Activated CD4-positive, alpha-beta T cell treated with anti-CD3 and anti-CD28 coated beads, Interleukin-2, amount 10 ng/mL, durations not matched to agents 7 days and 5 days (primary cell): ENCODE data around the gene NDUFB4. TPM values are rescaled to one million over a fixed set of nuclear protein-coding genes. Genes with fewer than 3 reads are reported as not detected.
"Not testable (repeated sequence)": the region's sequence is repeated elsewhere in the genome, so short reads cannot be mapped to it uniquely, and the experiment has no call there.

Source experiments
- CTCF ChIA-PET: fragments of 350-600 bp; sonication (Branson Sonifier 250); formaldehyde crosslinking; loops from one replicate; lab custom pipeline; 2021; ENCODE audit warnings: antibody characterized with exemption; lab: Charles Lee
- POLR2A ChIA-PET: fragments of 350-600 bp; sonication (Branson Sonifier 250); formaldehyde crosslinking; loops from one replicate; lab custom pipeline; 2021; ENCODE audit warnings: antibody characterized with exemption; lab: Charles Lee
- DNase-seq: peaks from one replicate; pipeline ENCODE4 v3.0.0-alpha.2; 2020
- H3K27ac Mint-ChIP-seq: one replicate; pipeline ENCODE4 v1.8.0; 2021; ENCODE audit warnings: mild to moderate bottlenecking, moderate library complexity, mixed read lengths
- H3K27me3 Mint-ChIP-seq: one replicate; pipeline ENCODE4 v1.8.0; 2021; ENCODE audit warnings: mixed read lengths
- H3K36me3 Mint-ChIP-seq: one replicate; pipeline ENCODE4 v1.8.0; 2021; ENCODE audit warnings: low read depth, mixed read lengths
- H3K4me1 Mint-ChIP-seq: one replicate; pipeline ENCODE4 v1.8.0; 2021; ENCODE audit warnings: mixed read lengths
- H3K4me3 Mint-ChIP-seq: one replicate; pipeline ENCODE4 v1.8.0; 2021; ENCODE audit warnings: mild to moderate bottlenecking, moderate library complexity, mixed read lengths
- H3K9me3 Mint-ChIP-seq: one replicate; pipeline ENCODE4 v1.8.0; 2021; ENCODE audit warnings: mixed read lengths
- total RNA-seq, 2 experiments: library from RNA; stranded (reverse); gene quantifications; one replicate each; pipeline ENCODE4 v1.2.3, GENCODE V29; 2021

NDUFB4 gene
- total RNA-seq, 2 experiments from 2014 or later: 117 to 148 TPM

DNA sequence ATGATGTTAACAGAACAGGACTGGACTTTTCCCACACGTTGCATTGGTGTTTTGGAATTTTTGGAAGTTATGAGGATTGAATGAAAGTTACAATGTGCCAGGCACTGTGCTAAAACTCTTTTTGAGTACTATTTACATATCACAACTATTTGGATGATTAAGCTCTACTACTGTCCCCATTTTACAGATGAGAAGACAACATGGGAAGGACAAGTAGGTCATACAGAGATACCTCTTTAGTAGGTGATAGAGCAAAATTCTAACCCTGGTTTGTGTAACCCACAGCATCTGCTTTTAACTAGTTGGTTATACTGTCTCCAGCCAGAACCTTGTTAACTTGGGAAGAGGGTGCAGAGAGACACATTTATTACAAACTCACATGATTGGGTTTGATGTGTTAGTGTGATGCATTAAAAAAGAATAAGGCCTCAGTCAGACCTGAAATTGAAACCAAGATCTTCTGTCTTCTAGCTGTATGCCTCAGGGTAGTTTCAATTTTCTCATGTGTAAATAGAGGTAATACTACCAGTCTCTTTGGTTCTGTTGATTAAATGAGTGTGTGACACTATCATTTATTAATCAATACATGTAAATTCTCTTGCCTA lies 1.4 kb downstream of the NDUFB4 start:
- POLR2A ChIA-PET: no interaction called here
- Mint-ChIP-seq H3K36me3 (peaks cover 18% of the 10 kb centered on the region), H3K4me1 (peaks cover 11% of the 10 kb centered on the region), H3K9me3 (no peaks in the 10 kb centered on the region), H3K27me3 (peaks cover 3% of the 10 kb centered on the region), H3K4me3 (peak overlapping the region; percentile 77), H3K27ac (peak overlapping the region; percentile 83)
- no peak for DNase-seq
- CTCF ChIA-PET: interaction anchor here (0.6 to 2.6 kb wide), 5 partner anchors 8 to 144 kb away, joined by 3 to 10 read pairs (median 5); partner anchors contain the start of genes GTF2E1 and RABL3

DNA sequence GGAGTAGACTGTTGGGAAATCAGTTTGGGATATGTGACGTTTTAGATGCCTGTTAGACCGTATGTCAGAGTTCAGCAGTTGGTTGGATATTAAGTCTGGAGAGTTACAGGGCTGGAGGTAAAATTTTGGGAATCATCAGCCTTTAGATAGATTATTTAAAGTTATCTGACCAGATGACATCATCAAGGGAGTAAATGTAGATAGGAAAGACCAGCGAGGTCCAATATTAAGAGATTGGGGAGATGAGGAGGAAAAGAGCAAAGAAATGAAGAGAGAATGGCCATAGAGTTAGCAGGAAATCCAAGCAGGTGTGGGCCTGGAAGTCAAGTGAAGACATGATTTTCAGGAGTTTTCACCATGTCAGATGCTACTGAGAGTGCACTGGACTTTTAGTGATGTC lies 3.1 kb downstream of the NDUFB4 start:
- Mint-ChIP-seq H3K4me3 (no peak overlapping the region), H3K27me3 (no peaks in the 10 kb centered on the region), H3K4me1 (peaks cover 11% of the 10 kb centered on the region), H3K36me3 (peaks cover 25% of the 10 kb centered on the region), H3K27ac (no peak overlapping the region), H3K9me3 (no peaks in the 10 kb centered on the region)
- POLR2A ChIA-PET: no interaction called here
- CTCF ChIA-PET: no interaction called here
- no peak for DNase-seq

DNA sequence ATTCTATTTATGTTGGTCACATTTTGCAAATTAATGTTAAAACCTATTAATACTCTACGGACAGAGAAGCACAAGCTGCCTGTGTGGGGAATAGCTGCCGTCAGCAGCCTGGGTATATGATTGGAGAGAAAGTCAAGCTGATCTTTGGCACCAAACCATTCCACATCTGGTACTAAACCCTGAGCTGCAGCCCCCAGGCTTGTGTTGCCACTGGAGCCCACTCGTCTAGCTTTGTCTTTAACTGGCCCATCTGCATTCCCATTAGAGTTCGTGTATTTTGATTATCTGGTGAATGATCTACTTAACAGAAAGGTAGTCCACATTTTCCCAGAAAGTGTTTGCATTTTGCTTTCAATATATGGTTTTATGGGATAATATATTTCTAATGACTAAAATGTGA lies 5.4 kb downstream of the NDUFB4 start:
- Mint-ChIP-seq H3K4me1 (peaks cover 2% of the 10 kb centered on the region), H3K9me3 (no peaks in the 10 kb centered on the region), H3K27me3 (no peaks in the 10 kb centered on the region), H3K4me3 (no peak overlapping the region), H3K36me3 (peaks cover 25% of the 10 kb centered on the region), H3K27ac (no peak overlapping the region)
- DNase-seq: no peak
- CTCF ChIA-PET: no interaction called here
- POLR2A ChIA-PET: no interaction called here

DNA sequence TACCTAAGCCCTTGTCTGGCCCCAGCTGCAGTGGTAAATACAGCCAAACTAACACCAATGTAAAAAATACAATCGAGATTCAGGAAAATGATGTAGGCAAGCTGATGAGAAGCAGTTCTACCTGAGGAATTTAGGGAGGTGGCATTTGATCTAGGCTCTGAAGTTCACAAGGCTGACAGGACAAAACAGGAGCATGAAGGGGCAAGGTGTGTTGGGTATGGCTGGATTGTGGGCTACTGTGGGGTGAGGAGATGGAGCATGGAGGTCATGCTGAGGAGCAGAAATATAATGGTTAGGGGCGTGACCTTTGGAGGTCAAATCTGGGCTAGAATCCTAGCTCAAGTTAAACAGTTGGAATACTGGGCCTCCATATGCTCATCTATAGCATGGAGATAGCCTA lies 6.5 kb downstream of the NDUFB4 start:
- H3K27me3 Mint-ChIP-seq: no peaks in the 10 kb centered on the region
- no peak for DNase-seq
- POLR2A ChIA-PET: no interaction called here
- no peak overlapping the region for H3K27ac Mint-ChIP-seq
- peaks cover 25% of the 10 kb centered on the region for H3K36me3 Mint-ChIP-seq
- CTCF ChIA-PET: no interaction called here
- no peak overlapping the region for H3K4me3 Mint-ChIP-seq
- H3K9me3 Mint-ChIP-seq: no peaks in the 10 kb centered on the region
- peaks cover 2% of the 10 kb centered on the region for H3K4me1 Mint-ChIP-seq

DNA sequence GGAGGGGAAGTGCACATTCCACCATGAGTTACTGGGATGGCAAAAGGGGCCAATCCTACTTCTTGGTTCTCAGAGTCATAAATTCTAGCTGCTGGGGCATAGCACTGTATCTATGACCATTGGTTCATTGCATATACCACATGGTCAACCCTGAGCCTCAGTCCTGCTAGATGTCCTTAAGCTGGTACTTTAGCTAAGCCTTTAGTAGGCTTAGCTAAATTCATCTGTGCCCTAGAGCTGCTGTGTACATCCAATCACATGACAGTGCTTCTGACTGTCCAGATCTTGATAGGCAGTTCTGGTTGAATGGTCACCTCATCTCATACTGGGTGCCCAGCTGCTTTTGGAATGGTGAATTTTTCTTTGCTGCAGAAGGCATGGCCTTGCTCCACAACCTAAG lies 8.2 kb downstream of the NDUFB4 start:
- POLR2A ChIA-PET: no interaction called here

DNA sequence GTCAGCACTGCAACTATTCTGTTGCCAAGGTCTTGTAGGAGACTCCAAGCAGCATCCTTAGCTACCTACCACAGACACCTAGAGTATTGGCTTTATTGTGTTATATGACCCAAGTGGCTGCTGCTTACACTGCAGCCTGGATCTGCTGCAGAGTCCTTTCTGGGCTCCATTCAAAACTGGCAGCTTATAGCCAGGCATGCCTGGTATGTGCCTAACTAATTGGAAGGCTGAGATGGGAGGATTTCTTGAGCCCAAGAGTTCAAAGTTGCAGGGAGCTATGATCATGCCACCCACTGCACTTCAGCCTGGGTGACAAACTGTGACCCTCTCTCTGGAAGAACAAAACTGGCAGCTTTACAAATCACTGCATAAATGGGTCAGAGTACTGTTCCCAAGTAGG lies 8.6 kb downstream of the NDUFB4 start:
- DNase-seq: no peak
- no peak overlapping the region for H3K27ac Mint-ChIP-seq
- ChIA-PET POLR2A (no interaction called here), CTCF (interaction anchor here (0.6 to 1.9 kb wide), 7 partner anchors 9 to 1407 kb away, joined by 3 to 9 read pairs (median 3); partner anchors contain the start of gene NDUFB4)
- H3K27me3 Mint-ChIP-seq: peaks cover 2% of the 10 kb centered on the region
- peaks cover 25% of the 10 kb centered on the region for H3K36me3 Mint-ChIP-seq
- no peak overlapping the region for H3K4me3 Mint-ChIP-seq
- H3K9me3 Mint-ChIP-seq: no peaks in the 10 kb centered on the region
- H3K4me1 Mint-ChIP-seq: peaks cover 2% of the 10 kb centered on the region

More for the DNA sequence above, 8.2 kb downstream of the NDUFB4 start:
- H3K4me1 Mint-ChIP-seq: peaks cover 2% of the 10 kb centered on the region
- H3K27ac Mint-ChIP-seq: no peak overlapping the region
- no peaks in the 10 kb centered on the region for H3K27me3 Mint-ChIP-seq
- no peaks in the 10 kb centered on the region for H3K9me3 Mint-ChIP-seq
- DNase-seq: no peak
- H3K4me3 Mint-ChIP-seq: no peak overlapping the region
- CTCF ChIA-PET: interaction anchor here (0.6 to 1.9 kb wide), 6 partner anchors 8 to 213 kb away, joined by 3 to 9 read pairs (median 4); partner anchors contain the start of gene NDUFB4
- H3K36me3 Mint-ChIP-seq: peaks cover 25% of the 10 kb centered on the region

DNA sequence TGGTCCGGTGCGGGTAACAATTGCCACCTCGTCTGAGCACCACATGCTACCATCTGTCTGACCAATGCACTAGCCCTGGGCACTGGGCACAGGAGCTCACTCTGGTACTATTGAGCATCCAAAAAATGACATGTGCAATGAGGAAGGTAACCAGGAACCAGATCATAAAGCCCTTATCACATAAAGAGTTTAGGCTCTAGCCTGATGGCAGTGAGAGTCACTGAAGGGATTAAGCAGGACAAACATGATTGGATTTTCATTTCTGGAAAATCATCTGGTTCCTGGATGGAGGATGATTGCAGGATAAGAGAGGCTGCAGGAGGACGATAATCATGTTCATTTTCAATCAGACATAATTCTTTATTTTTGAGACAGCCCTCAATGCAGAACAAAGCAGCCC lies 12.4 kb downstream of the NDUFB4 start:
- no peaks in the 10 kb centered on the region for H3K9me3 Mint-ChIP-seq

DNA sequence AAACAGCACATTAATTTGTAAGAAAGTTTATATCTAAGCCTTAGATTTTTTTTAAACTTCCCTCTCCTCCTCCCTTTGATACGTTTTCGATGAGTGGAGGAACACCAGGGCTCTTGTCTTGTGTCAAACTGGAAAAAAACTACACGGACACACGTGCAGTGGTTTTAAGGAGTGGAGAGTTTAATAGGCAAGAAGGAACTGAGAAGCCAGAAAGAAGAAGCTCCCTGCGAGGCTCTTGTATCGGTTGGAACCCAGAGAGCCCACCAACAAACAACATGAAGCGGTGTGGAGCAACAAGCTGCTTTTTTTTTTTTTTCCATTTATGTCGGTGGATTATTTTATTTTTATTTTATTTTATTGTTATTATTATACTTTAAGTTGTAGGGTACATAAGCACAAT lies 18.6 kb downstream of the NDUFB4 start:
- Mint-ChIP-seq H3K27ac (no peak overlapping the region), H3K4me3 (no peak overlapping the region), H3K9me3 (no peaks in the 10 kb centered on the region), H3K27me3 (peaks cover 3% of the 10 kb centered on the region), H3K4me1 (no peaks in the 10 kb centered on the region), H3K36me3 (no peaks in the 10 kb centered on the region)
- POLR2A ChIA-PET: no interaction called here
- no peak for DNase-seq
- CTCF ChIA-PET: interaction anchor here (0.7 to 1.3 kb wide), 2 partner anchors 10 kb away, joined by 3 to 5 read pairs; no protein-coding TSS in a partner anchor

More for the DNA sequence above, 12.4 kb downstream of the NDUFB4 start:
- CTCF ChIA-PET: no interaction called here
- H3K36me3 Mint-ChIP-seq: no peaks in the 10 kb centered on the region
- H3K4me3 Mint-ChIP-seq: no peak overlapping the region
- H3K27me3 Mint-ChIP-seq: peaks cover 5% of the 10 kb centered on the region
- POLR2A ChIA-PET: no interaction called here
- no peak for DNase-seq
- H3K4me1 Mint-ChIP-seq: no peaks in the 10 kb centered on the region
- no peak overlapping the region for H3K27ac Mint-ChIP-seq

DNA sequence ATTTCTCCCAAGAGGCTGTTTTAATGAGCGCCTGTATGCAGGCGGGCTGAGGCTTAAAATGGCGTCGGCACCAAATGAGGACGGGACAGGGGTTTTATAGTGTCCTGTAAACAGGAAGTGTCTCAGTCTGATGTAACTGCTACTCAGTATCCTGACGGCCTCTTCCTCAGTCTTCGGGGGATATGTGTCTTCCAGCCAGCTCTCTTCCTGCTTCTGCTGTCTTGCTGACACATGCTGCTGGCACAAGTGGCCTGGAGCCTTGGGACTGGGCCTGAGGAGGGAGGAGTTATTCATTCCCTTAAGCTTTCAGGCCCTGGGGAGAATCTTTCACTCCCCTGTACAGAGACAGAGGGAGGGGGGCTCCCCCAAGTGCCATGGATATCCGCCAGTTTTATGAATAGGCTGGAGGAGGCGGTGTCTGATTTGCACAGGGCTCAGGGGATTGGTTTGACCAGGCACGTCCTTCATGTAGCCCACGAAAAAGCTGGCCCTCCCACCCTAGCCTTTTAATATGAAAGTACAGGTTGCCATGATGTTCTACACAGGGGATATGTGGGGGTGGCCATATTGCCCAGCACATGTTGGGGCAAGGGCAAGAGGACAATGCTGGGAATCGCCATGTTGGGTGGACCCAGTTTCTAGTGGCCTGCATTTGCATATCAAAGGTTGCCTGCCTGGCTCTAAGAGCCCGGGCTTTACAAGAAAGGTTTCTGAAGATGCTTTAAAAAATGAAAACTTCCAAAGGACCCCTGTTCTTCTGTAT lies 19.9 kb downstream of the NDUFB4 start:
- Mint-ChIP-seq H3K27ac (no peak overlapping the region), H3K27me3 (peaks cover 3% of the 10 kb centered on the region), H3K4me1 (no peaks in the 10 kb centered on the region), H3K9me3 (no peaks in the 10 kb centered on the region), H3K36me3 (no peaks in the 10 kb centered on the region), H3K4me3 (no peak overlapping the region)
- ChIA-PET POLR2A (no interaction called here), CTCF (no interaction called here)
- no peak for DNase-seq

DNA sequence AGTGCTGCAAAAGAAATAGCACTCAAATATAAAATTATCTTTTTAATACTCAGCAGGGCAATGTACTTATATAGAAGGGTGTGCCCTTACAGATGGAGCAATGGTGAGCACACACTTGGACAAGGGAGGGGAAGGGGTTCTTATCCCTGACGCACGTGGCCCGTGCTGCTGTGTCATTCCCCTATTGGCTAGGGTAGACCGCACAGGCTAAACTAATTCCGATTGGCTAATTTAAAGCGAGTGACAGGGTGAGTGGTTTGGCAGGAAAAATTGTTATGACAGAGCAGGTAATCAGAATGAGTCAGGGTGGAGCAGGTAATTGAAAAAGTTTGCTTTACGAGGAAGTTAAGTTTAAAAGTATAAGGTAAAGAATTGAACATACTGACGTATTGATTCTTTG lies 20.6 kb downstream of the NDUFB4 start:
- POLR2A ChIA-PET, H3K4me3 Mint-ChIP-seq, H3K36me3 Mint-ChIP-seq, CTCF ChIA-PET, H3K27me3 Mint-ChIP-seq, H3K9me3 Mint-ChIP-seq, H3K27ac Mint-ChIP-seq, H3K4me1 Mint-ChIP-seq, DNase-seq: not testable (repeated sequence)

DNA sequence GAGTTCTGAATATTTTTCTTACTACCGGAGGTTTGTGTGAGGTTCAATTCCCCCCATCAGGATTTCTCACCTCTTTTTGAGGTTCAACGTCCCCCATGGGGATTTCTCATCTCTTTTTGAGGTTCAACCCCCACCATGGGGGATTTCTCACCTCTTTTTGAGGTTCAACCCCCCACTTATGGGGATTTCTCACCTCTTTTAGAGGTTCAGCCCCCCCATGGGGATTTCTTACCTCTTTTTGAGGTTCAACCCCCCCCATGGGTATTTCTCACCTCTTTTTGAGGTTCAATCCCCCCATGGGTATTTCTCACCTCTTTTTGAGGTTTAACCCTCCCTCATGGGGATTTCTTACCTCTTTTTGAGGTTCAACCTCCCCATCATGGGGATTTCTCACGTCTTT lies 26.3 kb downstream of the NDUFB4 start:
- DNase-seq: no peak
- H3K4me1 Mint-ChIP-seq: no peaks in the 10 kb centered on the region
- CTCF ChIA-PET: no interaction called here
- H3K9me3 Mint-ChIP-seq: peaks cover 15% of the 10 kb centered on the region
- no peak overlapping the region for H3K4me3 Mint-ChIP-seq
- no peak overlapping the region for H3K27ac Mint-ChIP-seq
- no peaks in the 10 kb centered on the region for H3K36me3 Mint-ChIP-seq
- POLR2A ChIA-PET: no interaction called here
- no peaks in the 10 kb centered on the region for H3K27me3 Mint-ChIP-seq

DNA sequence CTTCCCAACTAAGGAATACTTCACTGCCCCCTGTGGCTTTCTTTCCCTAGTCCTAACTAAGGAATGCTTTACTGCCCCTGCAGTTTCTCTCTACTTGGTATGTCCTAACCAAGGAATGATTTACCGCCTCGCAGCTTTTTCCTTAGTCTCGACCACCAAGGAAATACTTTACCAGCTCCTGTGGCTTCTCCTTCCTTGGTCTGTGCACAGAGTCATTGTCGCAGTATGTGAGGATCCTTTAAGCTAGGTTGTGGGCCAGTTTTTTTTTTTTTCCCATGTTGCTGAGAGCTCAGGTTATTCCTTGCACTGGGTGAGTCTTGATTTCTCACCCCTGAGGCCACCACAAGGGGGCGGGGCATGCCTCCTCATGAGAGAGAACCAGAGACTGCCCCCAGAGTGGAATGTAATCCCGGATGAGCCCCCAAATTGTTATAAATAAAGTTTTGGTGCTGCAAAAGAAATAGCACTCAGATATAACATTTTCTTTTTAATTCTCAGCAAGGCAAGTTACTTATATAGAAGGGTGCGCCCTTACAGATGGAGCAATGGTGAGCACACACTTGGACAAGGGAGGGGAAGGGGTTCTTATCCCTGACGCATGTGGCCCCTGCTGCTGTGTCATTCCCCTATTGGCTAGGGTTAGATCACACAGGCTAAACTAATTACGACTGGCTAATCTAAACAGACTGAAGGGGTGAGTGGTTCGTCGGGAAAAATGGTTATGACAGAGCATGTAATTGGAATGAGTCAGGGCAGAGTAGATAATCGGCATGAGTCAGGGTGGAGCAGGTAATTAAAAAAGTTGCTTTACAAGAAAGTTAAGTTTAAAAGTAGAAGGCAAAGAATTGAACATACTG lies 27.0 kb downstream of the NDUFB4 start:
- POLR2A ChIA-PET: no interaction called here
- Mint-ChIP-seq H3K36me3 (no peaks in the 10 kb centered on the region), H3K4me1 (no peaks in the 10 kb centered on the region), H3K4me3 (no peak overlapping the region), H3K27me3 (no peaks in the 10 kb centered on the region), H3K27ac (no peak overlapping the region), H3K9me3 (peaks cover 15% of the 10 kb centered on the region)
- peak; percentile 22 for DNase-seq
- CTCF ChIA-PET: no interaction called here

DNA sequence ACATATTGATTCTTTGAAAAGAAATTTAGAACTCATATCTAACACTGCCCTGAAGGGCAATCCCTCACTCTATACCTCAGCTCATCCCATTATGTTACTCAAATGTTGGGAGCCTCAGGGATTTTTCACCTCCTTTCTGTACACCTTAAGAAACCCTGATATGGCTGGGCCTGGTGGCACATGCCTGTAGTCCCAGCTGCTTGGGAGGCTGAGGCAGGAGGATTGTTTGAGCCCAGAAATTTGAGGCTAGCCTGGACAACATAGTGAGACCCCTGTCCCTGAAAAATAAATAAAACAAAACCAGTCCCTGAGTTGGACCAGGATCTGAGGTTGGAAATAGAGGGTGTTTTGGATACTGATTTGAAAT lies 27.6 kb downstream of the NDUFB4 start:
- Mint-ChIP-seq H3K9me3 (peaks cover 15% of the 10 kb centered on the region), H3K27ac (no peak overlapping the region), H3K4me1 (no peaks in the 10 kb centered on the region), H3K27me3 (no peaks in the 10 kb centered on the region), H3K36me3 (no peaks in the 10 kb centered on the region), H3K4me3 (no peak overlapping the region)
- ChIA-PET CTCF (no interaction called here), POLR2A (no interaction called here)
- no peak for DNase-seq
